ENCODE measurements around the gene ZNF787.
"Not testable (repeated sequence)": the region's sequence is repeated elsewhere in the genome, so short reads cannot be mapped to it uniquely, and the experiment has no call there.

ZNF787 gene

DNA sequence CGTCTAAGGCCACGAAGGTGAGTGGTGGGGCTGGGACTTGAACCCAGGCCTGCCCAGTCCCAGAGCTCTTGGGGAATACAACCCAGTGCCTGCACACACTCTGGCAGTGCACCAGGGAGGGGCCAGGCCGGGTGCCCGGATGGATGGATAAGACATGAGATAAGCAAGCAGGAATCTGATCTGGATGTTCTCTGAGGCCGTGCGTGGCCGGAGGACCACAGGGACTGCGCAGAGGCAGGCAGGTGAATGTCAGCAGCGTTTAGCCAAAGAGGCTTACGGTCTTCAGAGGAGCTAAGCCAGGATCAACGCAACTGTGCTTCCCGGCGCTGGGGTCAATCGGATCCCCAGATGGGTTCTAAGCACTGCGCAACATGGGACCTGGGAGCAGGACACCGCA is 1.5 kb downstream of the ZNF787 start:
- DNase-seq: no peak

DNA sequence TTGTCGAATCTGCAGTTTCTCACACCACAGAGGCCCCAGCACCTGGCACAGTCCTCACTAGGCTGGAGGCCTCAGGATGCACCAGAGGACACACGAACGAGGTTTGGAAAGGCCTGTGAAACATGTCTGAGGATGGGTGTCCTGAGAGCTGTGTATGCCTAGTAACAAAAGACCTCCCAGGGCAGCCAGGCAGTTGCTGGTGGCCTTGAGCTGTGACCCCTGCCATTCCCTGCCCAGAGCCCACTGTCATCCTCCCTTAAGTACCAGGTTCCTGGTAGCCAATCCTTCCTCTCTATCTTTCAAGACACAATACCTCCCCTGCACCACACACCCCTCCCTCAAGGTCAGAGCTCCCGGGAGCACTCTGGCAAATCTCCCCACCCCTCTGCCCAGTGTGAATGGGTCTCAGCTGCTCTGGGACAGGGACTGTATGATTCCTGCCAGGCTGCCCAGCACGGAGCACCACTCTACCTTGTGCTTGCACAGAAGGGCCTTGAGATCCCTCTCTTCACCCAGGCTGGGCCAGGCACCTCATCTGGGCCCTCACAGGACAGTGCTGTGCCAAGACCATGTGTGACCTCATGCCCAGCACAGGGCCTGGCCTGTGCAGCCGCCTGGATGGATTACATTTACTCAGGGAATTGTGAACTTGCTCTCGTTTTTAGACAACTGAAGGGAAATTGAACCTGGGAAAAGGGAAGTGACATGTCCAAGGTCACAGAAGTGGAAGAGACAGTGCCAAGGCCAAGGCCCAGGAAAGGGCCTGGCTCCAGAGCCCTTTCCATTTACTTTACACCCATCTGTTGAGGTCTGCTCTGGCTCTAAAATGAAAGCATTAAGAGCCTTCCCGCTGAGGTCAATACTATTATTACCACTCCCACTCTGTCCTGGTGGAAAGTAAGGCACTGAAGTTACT is 2.2 kb downstream of the ZNF787 start:
- no peak for DNase-seq

DNA sequence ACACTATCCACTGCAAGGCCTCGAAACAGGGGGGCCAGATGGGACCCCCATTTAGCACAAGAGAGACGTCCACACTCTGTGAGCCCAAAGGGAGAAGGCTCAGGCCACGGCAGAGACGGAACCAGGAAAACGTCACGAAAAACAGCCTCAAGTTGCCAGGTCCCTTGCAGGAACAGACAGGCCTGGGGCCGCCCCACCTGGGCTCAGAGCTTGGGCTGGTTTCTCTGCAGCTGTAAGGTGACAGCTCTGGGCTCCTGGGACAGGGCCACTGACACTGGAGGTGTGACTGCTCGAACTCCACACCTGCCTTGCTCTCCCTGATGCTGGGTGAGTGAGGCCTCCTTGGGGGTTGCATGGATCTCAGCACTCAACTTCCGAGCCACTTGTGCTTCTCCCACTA is 3.2 kb downstream of the ZNF787 start:
- DNase-seq: no peak

DNA sequence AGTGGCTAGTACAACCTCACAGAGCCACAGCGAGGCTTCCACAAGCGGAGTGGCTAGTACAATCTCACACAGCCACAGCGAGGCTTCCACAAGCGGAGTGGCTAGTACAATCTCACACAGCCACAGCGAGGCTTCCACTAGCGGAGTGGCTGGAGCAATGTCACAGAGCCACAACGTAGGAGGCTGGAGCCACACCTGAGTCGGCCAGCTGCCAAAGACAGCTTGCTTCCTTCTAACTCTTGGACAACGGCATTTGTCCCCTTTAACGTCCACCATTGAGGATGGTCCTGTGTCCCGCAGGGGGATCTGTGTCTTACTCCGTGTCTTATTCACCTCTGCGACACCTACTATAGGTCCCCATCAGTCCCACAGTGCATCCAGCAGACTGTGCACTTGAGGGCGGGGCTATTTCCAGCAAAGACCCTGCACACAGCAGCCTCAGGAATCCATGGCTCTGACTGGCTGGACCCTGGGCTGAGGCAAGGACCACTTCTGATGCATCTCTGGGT is 3.7 kb downstream of the ZNF787 start:
- DNase-seq: no peak

DNA sequence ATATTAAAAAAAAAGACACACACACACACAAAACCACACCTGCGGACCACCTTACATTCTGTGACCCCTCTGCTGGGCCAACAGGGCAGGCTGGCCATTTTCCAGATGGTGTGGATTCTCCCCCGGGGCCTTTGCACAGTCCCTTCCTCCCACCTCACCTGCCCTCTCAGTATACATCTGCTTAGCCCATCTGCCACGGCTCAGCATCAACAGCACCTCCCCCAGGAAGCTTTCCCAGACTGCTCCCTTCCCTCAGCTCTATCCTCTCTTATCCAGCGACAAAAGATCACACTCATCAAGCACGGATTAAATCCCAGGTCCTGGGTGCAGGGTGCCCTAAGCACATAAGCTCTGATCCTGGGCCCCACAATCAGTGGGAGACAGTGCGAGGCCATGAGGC is 4.5 kb downstream of the ZNF787 start:
- DNase-seq: no peak

DNA sequence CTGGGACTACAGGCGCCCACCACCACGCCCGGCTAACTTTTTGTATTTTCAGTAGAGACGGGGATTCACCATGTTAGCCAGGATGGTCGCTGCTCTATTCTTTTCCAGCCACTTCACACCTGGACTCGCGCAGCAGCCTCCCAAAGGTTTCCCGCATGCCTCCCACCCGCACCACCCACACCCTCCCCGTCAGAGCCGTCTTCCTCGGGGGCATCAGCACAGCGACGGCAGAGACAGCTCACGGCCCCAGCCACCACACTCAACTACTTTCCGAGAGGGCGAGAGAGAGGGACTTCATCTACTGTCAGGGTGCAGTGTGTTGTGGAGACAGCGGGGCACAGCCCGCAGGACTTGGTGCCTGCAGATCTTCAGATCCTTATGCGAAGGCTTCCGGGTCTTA is 5.6 kb downstream of the ZNF787 start:
- DNase-seq: no peak

DNA sequence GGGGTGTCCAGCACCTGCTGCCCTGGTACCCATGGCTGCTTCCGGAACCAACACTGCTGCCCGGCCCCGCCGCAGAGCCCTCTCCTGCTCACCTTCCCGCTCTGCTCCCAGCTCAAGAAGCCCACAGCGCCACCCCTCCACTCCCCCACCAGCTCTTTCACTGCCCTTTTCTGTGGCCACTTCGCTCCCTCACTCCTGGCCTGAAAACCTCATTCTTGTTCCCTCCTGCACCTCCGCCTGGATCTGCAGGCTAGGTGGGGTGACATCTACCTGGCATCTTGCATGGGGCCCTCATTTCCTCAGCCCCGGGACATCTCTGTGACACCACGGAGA is 6.4 kb downstream of the ZNF787 start:
- DNase-seq: no peak

DNA sequence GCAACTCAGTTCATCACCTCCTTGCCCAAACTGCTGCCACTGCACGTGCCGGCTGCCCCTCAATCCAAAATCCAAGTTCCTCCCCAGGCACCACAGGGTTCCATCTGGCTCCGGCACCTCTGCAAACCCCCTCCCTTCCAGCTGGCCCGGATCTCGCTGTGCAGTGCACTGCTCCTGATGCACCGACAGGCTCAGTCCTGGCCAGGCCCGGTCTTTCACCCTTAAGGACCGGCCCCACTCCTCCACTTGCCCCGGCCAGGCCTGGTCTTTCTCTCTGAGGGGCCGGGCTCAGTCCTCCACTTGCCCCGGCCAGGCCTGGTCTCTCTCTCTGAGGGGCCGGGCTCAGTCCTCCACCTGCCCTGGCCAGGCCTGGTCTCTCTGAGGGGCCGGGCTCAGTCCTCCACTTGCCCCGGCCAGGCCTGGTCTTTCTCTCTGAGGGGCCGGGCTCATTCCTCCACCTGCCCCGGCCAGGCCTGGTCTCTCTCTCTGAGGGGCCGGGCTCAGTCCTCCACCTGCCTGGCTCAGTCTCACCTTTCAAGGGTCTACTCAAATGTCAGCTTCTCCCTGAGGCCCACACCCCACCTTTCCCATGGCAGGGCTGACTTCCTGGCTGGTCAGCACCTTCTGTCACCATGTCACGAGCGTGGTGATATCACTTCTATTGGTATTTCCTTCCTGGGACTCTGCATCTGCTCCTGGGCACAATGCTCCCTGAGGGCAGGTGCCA is 6.9 kb downstream of the ZNF787 start:
- DNase-seq: no peak

DNA sequence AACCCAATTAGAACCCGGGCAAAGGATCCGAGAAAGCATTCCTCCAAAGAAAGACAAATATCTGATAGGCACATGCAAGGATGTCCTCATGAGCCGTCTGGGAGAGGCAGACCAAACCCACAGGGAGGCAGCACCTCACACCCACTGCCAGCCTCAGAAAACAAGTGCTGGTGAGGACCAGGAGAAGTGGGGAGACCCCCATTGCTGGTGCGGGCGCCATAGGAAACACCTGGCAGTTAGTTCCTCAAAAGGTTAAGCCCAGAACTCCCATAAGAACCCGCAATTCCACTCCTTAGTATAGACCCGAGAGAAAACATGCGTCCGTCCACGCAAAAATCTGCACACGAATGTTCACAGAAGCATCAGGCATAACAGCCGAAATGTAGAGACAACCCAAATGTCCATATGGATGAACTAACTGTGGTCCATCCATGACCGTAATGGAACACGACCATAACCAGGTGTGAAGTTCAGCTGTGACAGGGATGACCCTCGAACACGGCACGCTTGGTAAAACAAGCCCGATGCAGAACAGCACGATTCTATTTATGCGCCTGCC is 7.9 kb downstream of the ZNF787 start:
- DNase-seq: no peak

DNA sequence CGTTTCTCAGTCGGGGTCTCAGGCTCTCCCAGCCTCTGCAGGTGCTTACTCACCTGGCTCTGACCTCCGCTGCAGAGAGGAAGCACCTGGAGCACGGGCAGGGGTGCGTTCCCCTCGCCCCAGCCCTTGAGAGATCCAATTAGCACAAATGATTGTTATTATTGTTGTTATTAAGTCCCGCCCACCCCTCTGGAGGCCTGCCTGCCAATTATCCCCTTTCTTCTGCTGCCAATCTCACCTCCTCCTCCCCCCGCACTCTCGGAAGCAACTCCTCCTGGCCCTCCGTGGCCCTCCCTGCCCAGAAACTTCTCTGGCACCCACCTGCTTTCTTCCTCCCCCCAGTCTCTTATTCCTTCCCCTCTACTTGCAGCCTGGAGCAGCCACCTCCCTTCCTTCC is 8.8 kb downstream of the ZNF787 start:
- no peak for DNase-seq

DNA sequence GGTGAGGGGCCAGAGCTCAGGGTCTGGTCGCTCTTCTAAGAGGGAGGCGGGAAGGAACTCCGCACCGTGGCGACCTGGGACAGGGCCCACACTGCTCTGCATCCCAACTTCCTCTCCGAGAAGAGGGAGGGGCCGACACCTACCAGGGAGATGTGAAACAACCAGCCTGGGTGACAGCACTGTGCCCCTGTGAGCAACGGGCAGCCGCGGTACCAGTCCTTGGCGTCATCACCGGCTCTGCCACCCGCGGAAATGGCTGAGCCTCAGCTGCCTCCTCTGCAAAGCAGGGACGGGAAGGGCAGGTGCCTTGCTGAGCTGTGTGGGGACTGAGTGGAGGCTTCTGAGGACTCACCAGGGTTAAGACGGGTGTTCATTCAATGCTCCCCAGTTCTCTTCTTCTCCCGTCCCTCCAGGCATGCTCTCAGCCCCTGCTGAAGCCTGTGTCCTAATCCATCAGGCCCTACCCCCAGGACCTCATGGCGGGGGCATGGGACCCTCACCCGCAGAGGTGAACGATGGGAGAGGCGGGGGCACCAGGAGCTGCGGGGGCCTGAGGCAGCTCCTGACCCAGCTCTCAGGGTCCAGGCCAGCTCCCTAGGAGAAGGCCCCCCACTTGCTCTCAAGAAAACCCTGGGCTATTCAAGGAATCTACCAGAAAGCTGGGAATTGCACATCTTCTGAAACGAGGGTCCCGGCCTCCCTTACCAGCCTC is 9.3 kb downstream of the ZNF787 start:
- peak in 4 of 14 donors; percentile 7 to 39 (median 16) for DNase-seq

DNA sequence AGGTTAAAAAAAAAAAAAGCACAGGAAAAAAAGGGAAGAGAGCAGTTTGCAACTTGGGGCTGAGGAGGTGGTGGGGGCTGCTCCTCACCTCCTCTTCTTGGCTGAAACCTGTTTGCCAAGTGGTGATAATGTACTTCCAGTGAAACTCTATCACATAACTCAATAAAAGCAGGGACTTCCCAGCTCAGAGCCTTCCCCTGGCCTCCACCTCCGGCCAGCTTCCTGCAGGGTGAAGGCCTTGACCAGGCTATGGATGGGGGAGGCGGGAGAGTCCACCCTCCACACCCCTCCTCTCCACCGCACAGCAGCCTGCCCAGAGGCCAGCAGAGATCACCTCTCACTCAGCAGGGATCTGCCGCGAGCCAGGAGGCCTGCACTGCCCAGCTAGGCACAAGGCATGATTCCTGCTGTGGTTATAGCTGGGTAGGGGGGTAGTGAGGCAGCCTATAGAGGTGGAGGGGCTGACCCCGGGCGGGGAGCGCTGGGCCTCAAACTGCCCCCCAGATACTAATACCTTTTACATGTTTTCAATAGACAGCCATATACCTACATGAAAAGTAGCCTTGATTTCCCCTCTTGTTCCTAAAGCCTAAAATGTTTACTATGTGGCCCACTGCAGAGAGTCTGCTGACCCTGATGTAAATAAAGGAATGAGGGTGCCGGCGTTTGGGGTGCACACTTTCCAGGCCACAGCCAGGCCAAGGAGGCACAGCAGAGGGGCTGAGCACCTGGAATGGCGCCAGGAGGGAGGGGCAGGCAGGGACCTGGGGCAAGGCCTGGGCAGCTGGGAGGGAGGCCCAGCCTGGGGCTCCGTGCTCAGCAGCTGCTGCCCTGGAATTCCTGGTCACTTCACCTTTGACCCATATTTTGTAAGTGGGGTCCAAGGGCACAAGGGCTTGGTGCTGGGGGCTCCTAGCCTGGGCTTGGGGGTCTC is 10.3 kb downstream of the ZNF787 start:
- DNase-seq: no peak

DNA sequence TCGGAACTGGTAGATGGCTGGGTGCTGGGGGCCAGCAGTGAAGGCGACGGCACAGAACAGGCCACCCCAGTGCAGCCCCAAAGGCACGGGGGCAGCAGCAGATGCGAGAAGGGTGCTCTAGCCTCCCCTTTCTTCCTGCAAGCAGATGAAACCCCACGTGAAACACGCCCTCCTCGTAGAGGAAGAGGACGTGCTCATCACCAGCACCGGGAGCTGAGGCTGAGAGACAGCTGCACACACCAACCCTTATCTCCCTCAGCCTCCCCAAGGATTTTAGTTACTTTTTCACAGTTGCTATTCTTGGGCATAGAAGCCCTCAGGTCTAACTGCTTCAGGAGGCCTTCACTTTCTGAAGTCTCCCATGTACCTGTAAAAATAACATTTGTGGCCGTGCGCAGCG is 11.9 kb downstream of the ZNF787 start:
- no peak for DNase-seq

DNA sequence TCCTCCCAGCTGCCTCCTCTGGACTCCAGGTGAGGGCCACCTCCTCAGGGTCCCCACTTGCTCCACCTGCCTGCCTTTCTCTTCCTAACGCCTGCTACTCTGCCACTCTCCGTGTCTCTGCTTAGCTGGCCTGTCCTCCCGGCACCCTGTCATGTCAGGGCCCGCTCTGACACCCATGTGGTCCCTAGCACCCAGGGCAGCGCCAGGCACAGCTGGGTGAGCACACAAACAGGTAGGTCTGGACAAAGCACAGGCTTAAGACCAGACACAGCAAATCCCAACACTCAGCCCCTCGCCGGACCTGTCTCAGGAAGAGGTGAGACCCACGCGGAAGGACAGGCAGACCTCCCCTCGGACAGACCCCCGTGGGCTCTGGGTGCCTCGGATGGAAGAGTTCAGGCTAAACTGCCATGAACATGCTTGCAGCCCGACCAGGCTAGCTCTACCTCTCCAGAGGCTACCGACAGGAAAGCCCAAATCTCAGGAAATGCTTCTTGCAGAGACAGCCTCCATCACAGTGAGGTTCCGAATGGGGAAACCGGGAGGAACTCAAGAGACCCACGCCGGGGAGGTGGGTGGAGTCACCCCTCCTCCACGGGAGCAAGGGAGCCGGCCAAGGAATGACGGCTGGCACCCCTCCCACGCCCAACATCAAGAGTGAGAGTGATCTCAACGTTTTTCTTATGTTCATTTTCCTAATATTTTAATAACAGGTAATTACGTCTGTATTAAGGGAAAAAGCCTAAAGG is 12.5 kb downstream of the ZNF787 start:
- DNase-seq: no peak

DNA sequence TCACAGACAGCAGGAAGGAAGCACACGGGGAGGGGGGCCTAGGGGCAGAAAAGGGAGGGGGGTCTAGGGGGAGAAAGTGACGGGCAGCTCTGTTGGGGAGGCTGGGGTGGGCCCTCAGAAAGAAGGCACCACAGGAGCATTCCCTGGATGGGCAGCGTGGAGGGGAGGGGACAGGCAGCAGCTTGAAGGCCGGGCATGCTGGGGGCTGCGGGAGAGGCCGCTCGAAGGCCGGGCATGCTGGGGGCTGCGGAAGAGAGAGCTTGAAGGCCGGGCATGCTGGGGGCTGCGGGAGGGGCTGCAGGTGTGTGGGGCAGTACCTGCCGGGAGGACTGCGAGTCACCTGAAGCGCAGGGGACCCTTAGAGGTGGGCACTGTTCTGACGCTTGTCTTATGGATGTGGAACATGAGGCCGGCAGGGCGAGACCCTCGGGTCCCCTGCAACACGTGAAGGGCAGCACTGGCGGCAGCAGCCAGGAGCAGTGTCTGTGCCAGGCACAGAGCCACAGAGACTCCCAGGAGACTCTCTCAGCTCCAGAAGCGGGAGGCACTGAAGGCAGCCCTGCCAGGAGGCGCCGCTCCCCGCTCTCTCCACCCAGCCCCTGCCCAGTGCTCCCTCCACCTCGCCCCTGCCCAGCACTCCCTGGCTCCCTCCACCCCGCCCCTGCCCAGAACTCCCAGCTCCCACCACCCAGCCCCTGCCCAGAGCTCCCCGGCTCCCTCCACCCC is 13.3 kb downstream of the ZNF787 start:
- peak in 4 of 14 donors; percentile 5 to 29 (median 18) for DNase-seq

DNA sequence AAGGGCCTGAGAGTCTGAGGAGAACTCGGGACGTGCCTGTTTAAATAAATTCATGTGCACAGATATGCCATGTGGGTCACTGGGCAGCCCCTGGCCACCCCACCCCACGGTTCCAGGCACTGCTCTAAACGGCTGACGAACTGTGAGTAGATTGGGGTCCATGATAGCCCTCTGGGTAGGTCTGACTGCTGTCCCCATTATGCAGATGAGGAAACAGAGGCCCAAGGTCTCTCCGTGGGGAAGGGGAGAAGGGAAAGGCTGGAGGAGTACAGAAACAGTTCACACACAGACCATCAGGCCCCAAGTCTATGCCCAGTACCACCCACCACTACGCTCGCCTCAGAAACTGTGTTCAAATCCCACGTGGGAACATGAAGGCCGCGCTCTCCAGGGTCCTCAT is 14.1 kb downstream of the ZNF787 start:
- no peak for DNase-seq

DNA sequence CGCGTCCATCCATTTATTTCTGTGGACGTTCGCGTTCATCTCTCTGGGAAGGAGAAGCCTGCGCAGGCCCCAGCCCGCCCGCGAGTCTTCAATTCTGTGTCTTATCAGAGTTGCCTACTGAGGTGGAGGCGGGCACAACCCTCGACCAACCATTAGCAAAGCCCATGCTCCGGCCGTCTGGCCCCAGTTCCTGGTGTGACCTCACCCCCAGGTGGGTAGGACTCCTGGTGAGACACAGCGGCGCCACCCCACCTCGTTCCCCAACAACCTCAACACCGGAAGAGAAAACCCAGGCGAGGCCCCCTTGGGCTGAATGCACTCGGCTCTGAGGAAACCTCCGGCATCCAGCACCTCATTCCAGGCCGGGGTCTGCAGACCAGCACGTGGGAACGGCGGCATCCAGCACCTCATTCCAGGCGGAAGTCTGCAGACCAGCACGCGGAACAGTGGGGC is 14.7 kb downstream of the ZNF787 start:
- no peak for DNase-seq

DNA sequence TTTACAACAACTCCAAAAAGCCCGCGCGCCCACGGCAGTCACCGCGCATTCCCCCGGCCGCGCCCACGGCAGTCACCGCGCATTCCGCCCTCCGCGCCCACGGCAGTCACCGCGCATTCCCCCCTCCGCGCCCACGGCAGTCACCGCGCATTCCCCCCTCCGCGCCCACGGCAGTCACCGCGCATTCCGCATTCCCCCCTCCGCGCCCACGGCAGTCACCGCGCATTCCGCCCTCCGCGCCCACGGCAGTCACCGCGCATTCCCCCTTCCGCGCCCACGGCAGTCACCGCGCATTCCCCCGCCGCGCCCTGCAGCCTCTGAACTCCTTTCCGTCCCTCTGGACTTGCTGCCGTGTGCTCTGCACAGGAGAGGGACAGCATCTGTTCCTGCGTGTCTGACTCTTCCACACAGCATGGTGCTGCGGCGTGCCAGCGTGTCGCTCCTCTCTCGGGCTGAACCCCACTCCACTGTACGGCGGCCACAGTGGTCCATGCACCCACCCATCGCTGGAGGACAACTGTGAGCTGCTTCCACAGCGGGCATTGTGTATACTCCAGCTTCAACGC is 15.2 kb downstream of the ZNF787 start:
- not testable (repeated sequence) for DNase-seq

DNA sequence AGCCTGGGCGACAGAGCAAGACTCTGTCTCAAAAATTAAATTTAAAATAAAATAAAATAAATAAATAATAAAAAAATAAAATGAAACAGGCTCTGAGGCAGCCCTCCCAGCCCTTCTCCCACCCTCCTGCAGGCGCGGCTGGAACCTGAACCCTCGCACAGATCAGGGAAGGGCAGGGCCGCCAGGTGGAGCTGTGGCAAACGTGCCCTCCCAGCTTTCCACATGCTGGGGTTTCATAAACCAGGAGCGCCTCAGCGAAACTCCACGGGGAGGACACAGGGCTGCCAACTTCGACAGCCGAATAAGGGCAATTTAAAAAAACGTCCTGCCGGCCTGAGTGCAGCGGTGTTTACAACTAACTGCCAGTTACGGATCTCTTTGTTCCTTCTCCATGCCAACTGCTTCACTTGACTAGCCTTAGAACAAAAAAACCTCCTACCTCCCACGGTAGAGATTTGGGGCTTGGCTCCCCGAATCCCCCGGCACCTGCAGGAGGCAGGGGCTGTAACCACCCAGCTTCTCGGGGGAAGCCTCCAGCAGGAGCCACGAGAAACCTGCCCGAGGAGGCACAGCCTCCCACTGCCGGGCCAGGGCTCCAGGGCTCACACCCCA is 15.9 kb downstream of the ZNF787 start:
- DNase-seq: peak in 11 of 14 donors; percentile 4 to 51 (median 24)
